Endothelial cell of umbilical vein (primary cell): ENCODE data around the gene INPP5K. TPM values are rescaled to one million over a fixed set of nuclear protein-coding genes. Genes with fewer than 3 reads are reported as not detected.

Experiments used
- BruUV-seq: library from RNA; stranded (reverse); fragments of 400-500 nt; replicated peaks from 2 replicates; lab custom pipeline; 2021; lab: Mats Ljungman, UMichigan
- CTCF ChIA-PET: fragments of 300-600, 350-600 bp; sonication (Branson Sonifier 250); formaldehyde crosslinking; loops from one replicate; lab custom pipeline; 2021; ENCODE audit warnings: antibody characterized with exemption, inconsistent platforms; lab: Charles Lee
- POLR2A ChIA-PET: fragments of 300-600, 350-600 bp; sonication (Branson Sonifier 250); formaldehyde crosslinking; loops from one replicate; lab custom pipeline; 2021; ENCODE audit warnings: antibody characterized with exemption, inconsistent platforms; lab: Charles Lee
- DNase-seq: peaks from one replicate; pipeline ENCODE4 v3.0.0-alpha.2; 2011; ENCODE audit warnings: low read depth, low spot score
- FAIRE-seq: peaks from 2 replicates; lab custom pipeline; 2011; peaks lifted over from hg19 to GRCh38; lab: Jason Lieb, UNC
- H2AFZ ChIP-seq: 2 replicates; pipeline ENCODE4 v1.6.0; 2012; ENCODE audit warnings: low read depth, low read length, control low read depth, inconsistent platforms
- H3K27ac ChIP-seq: 2 replicates; pipeline ENCODE4 v1.5.1; 2011; ENCODE audit warnings: low read depth, mild to moderate bottlenecking, control low read depth, low read length, moderate library complexity; ENCODE audit not compliant: insufficient read depth
- H3K27me3 ChIP-seq, 2 experiments: 2 replicates each; pipeline versions ENCODE4 v1.6.0 to v1.6.1; 2011; ENCODE audit warnings: low read length in 2 of 2, mixed read lengths in 1 of 2; ENCODE audit not compliant: control insufficient read depth in 2 of 2, insufficient read depth in 2 of 2
- H3K36me3 ChIP-seq, 2 experiments: 2 replicates in 1 of 2; 3 replicates in 1 of 2; pipeline ENCODE4 v1.5.1; 2011; ENCODE audit warnings: low read length in 2 of 2, mild to moderate bottlenecking in 1 of 2, moderate library complexity in 1 of 2; ENCODE audit not compliant: control insufficient read depth in 2 of 2, insufficient read depth in 2 of 2; ENCODE audit errors: extremely low read depth in 1 of 2
- H3K4me1 ChIP-seq: 3 replicates; pipeline ENCODE4 v1.5.1; 2011; ENCODE audit warnings: mild to moderate bottlenecking, low read length; ENCODE audit not compliant: control insufficient read depth, insufficient read depth; ENCODE audit errors: extremely low read depth
- H3K4me2 ChIP-seq: 2 replicates; pipeline ENCODE4 v1.6.1; 2011; ENCODE audit warnings: low read length, control low read depth, mixed read lengths; ENCODE audit not compliant: insufficient read depth
- H3K4me3 ChIP-seq, 3 experiments: fragments of 200-600 bp in 1 of 3; sonication (generic), shearing (Covaris generic) in 1 of 3; replicated peaks in 1 of 3; 2 replicates each; pipeline ENCODE4 v1.5.1; 2011 to 2016; ENCODE audit warnings: control low read depth in 3 of 3, low read length in 3 of 3, mild to moderate bottlenecking in 2 of 3, inconsistent platforms in 1 of 3, low read depth in 1 of 3, moderate library complexity in 1 of 3; ENCODE audit not compliant: insufficient read depth in 1 of 3
- H3K79me2 ChIP-seq: 2 replicates; pipeline ENCODE4 v1.6.0; 2012; ENCODE audit warnings: low read length, inconsistent platforms; ENCODE audit not compliant: control insufficient read depth, insufficient read depth
- H3K9ac ChIP-seq: replicated peaks from 2 replicates; pipeline ENCODE3; 2011; ENCODE audit warnings: low read length, control low read depth; ENCODE audit not compliant: insufficient read depth; ENCODE audit errors: extremely low read depth
- H3K9me1 ChIP-seq: replicated peaks from 3 replicates; pipeline ENCODE4 v1.6.0; 2011; ENCODE audit warnings: mild to moderate bottlenecking, low read length; ENCODE audit not compliant: control insufficient read depth, insufficient read depth; ENCODE audit errors: extremely low read depth
- H3K9me3 ChIP-seq: replicated peaks from 2 replicates; pipeline ENCODE4 v1.5.1; 2012; ENCODE audit warnings: low read length, inconsistent platforms; ENCODE audit not compliant: control insufficient read depth, insufficient read depth
- H4K20me1 ChIP-seq: replicated peaks from 2 replicates; pipeline ENCODE3; 2011; ENCODE audit warnings: mild to moderate bottlenecking, low read length; ENCODE audit not compliant: control insufficient read depth, insufficient read depth; ENCODE audit errors: extremely low read depth
- CTCF ChIP-seq, 2 donors: IDR thresholded peaks; 1 replicate in 1 of 2; 2 replicates in 1 of 2; pipeline ENCODE4 v1.5.1; 2011; ENCODE audit warnings: low read length in 2 of 2, mild to moderate bottlenecking in 2 of 2, moderate library complexity in 2 of 2, control low read depth in 1 of 2, inconsistent platforms in 1 of 2, low read depth in 1 of 2; ENCODE audit not compliant: insufficient read depth in 1 of 2; ENCODE audit errors: extremely low read depth in 1 of 2
- EZH2 ChIP-seq: IDR thresholded peaks from 2 replicates; pipeline ENCODE4 v1.6.1; 2012; ENCODE audit warnings: borderline replicate concordance, low read depth, mild to moderate bottlenecking, moderate library complexity, low read length, inconsistent platforms; ENCODE audit not compliant: severe bottlenecking
- FOS ChIP-seq: IDR thresholded peaks from 2 replicates; pipeline ENCODE4 v1.6.1; 2011; ENCODE audit warnings: mild to moderate bottlenecking, low read length, moderate library complexity, borderline replicate concordance; ENCODE audit not compliant: insufficient read depth
- JUN ChIP-seq: IDR thresholded peaks from 2 replicates; pipeline ENCODE4 v1.6.1; 2011; ENCODE audit warnings: borderline replicate concordance, low read depth; ENCODE audit not compliant: insufficient read length, insufficient read depth
- MYC ChIP-seq: IDR thresholded peaks from one replicate; pipeline ENCODE4 v1.6.1; 2011; ENCODE audit warnings: mild to moderate bottlenecking, low read depth, low read length
- POLR2A ChIP-seq: IDR thresholded peaks from 2 replicates; pipeline ENCODE4 v1.6.1; 2012; ENCODE audit warnings: low read depth, mild to moderate bottlenecking, control low read depth, low read length
- POLR2AphosphoS5 ChIP-seq: IDR thresholded peaks from 2 replicates; pipeline ENCODE4 v1.6.1; 2012; ENCODE audit warnings: low read depth, mild to moderate bottlenecking, control low read depth, low read length, moderate library complexity; ENCODE audit not compliant: insufficient read depth
- dilution Hi-C: fragments of 300-500 bp; cut with MboI; formaldehyde crosslinking; loops from one replicate; pipeline ENCODE4 v1.15.0; 2019; ENCODE audit warnings: low sequenced_read_pairs; ENCODE audit not compliant: extremely low pct_ligation_motif_present
- intact Hi-C: fragments of 100-400 bp; cut with micrococcal nuclease; formaldehyde crosslinking; loops from one replicate; pipeline ENCODE4 v1.10.0; 2022
- polyA plus RNA-seq, 4 experiments: library from polyadenylated mRNA; depleted of rRNA in 3 of 4; stranded (reverse) in 3 of 4; unstranded in 1 of 4; fragments of >200 nt; gene quantifications; 2 replicates each; pipeline versions ENCODE4 v1.2.1 to v1.2.3, GENCODE V29; 2011 to 2012; ENCODE audit warnings: missing spikeins in 1 of 4
- total RNA-seq: library from RNA; stranded (reverse); gene quantifications from 2 replicates; pipeline ENCODE4 v1.2.3, GENCODE V29; 2021

The INPP5K gene
- total and polyA plus RNA-seq, 2 donors (not counting 3 experiments of a cell fraction or from before 2014, with no cell fraction given), result 44.2 to 54.1 TPM

- Histone ChIP-seq H3K27ac (peak overlapping the region; percentile 85), H3K36me3 (peaks cover 0 to 2% of the 10 kb centered on the region in 2 experiments), H3K9me1 (no peaks in the 10 kb centered on the region), H3K9ac (peak overlapping the region; percentile 78), H3K4me3 (peak overlapping the region in 2 of 3 experiments; percentile 21 to 58), H3K9me3 (no peaks in the 10 kb centered on the region), H3K27me3 (no peaks in the 10 kb centered on the region), H4K20me1 (peaks cover 7% of the 10 kb centered on the region), H2AFZ (no peak overlapping the region), H3K4me2 (peak overlapping the region; percentile 58), H3K79me2 (peaks cover 92% of the 10 kb centered on the region), H3K4me1 (peaks cover 16% of the 10 kb centered on the region)
- DNase-seq (peak; percentile 82), FAIRE-seq (peak; percentile 99)
- ChIA-PET POLR2A (interaction anchor here (0.5 to 1.5 kb wide), 2 partner anchors 43 to 82 kb away, joined by 3 to 4 read pairs; no protein-coding TSS in a partner anchor), CTCF (interaction anchor here (0.7 to 2.0 kb wide), 3 partner anchors 9 to 82 kb away, joined by 3 to 21 read pairs (median 3); no protein-coding TSS in a partner anchor)
- intact Hi-C loops (loop anchor here (2.0 kb wide), 1 partner anchor 24 kb away; no protein-coding TSS in a partner anchor), dilution Hi-C loops (no loop called here)
- TF ChIP-seq MYC (no peak), POLR2AphosphoS5 (peak; percentile 44), JUN (no peak), CTCF (IDR thresholded peaks at IDR 0.05; ENCODE audit: extremely low read depth in 1 of 2, insufficient read depth in 1 of 2, low read depth in 1 of 2, low read length in 2 of 2) (no peak), FOS (no peak), EZH2 (no peak), POLR2A (peak; percentile 56)
- BruUV-seq, result no TSS peak
These were observed 69.4 kb downstream of the INPP5K start for GRCh38 chr17:1447052-1447451.
